SK-N-SH (cell line): ENCODE measurements around the gene FBXO10.

Experiments
- CHD2 ChIP-seq: fragments of 150-350 bp; IDR thresholded peaks from 2 replicates; pipeline ENCODE4 v1.6.1; 2018; ENCODE audit warnings: low read length; ENCODE audit not compliant: partially characterized antibody
- EP300 ChIP-seq, 2 experiments: IDR thresholded peaks; 2 replicates each; pipeline versions ENCODE4 v1.4.0 to v1.6.1; 2012; ENCODE audit warnings: borderline replicate concordance in 1 of 2, low read depth in 1 of 2, low read length in 1 of 2
- EZH2phosphoT487 ChIP-seq: fragments of 200-600 bp; sonication (generic); IDR thresholded peaks from 2 replicates; pipeline ENCODE4 v1.6.1; 2017; ENCODE audit warnings: low read depth, mixed run types, mild to moderate bottlenecking, antibody characterized with exemption, moderate library complexity, borderline replicate concordance
- NRF1 ChIP-seq: IDR thresholded peaks from 2 replicates; pipeline ENCODE4 v1.6.1; 2012; ENCODE audit warnings: low read depth, mild to moderate bottlenecking, low read length
- POLR2AphosphoS5 ChIP-seq: IDR thresholded peaks from 2 replicates; pipeline ENCODE4 v1.6.1; 2012; ENCODE audit warnings: low read depth, low read length
- RAD21 ChIP-seq: IDR thresholded peaks from 2 replicates; pipeline ENCODE4 v1.6.1; 2012; ENCODE audit warnings: mild to moderate bottlenecking, low read length
- RCOR1 ChIP-seq: fragments of 150-350 bp; IDR thresholded peaks from 2 replicates; pipeline ENCODE4 v1.6.1; 2017; ENCODE audit warnings: antibody characterized with exemption, low read length
- REST ChIP-seq: IDR thresholded peaks from 2 replicates; pipeline ENCODE4 v1.6.1; 2012; ENCODE audit warnings: mild to moderate bottlenecking, low read depth, low read length, moderate library complexity
- TAF1 ChIP-seq: IDR thresholded peaks from 2 replicates; pipeline ENCODE4 v1.6.1; 2012; ENCODE audit warnings: low read depth, mild to moderate bottlenecking, low read length, moderate library complexity, borderline replicate concordance
- YY1 ChIP-seq: IDR thresholded peaks from 2 replicates; pipeline ENCODE4 v1.4.0; 2012; ENCODE audit warnings: low read depth, mild to moderate bottlenecking
- ZBTB33 ChIP-seq: IDR thresholded peaks from 2 replicates; pipeline ENCODE4 v1.4.0; 2012; ENCODE audit warnings: low read depth, borderline replicate concordance
- TF ChIP-seq, protein P1 (sequence below): fragments of 200-600 bp; sonication (generic); IDR thresholded peaks from 2 replicates; pipeline ENCODE4 v1.6.1; 2017; ENCODE audit warnings: antibody characterized with exemption, mild to moderate bottlenecking, moderate library complexity
- TF ChIP-seq, protein P2 (sequence below): IDR thresholded peaks from 2 replicates; pipeline ENCODE4; 2012

DNA sequence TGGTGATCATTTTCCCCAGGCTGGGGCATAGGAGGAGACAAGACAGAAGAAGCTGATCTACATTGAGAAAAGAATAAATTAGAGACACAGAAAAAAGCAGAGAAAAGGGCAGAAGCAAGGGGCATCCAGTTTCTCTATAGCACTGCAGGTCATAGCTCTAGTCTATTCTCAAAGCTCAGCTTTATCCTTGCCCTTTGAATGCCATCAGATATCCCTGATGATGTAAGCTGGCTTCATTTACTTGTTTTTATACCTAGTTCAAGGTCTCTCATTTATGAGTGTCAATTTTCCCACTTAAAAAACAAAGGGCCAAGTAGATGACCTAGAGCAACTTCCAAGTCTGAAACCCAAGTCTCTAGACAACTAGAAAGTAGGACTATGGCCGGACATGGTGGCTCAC is 32.7 kb downstream of the FBXO10 start:
- TF ChIP-seq TAF1: no peak
- TF ChIP-seq, protein P1, sequence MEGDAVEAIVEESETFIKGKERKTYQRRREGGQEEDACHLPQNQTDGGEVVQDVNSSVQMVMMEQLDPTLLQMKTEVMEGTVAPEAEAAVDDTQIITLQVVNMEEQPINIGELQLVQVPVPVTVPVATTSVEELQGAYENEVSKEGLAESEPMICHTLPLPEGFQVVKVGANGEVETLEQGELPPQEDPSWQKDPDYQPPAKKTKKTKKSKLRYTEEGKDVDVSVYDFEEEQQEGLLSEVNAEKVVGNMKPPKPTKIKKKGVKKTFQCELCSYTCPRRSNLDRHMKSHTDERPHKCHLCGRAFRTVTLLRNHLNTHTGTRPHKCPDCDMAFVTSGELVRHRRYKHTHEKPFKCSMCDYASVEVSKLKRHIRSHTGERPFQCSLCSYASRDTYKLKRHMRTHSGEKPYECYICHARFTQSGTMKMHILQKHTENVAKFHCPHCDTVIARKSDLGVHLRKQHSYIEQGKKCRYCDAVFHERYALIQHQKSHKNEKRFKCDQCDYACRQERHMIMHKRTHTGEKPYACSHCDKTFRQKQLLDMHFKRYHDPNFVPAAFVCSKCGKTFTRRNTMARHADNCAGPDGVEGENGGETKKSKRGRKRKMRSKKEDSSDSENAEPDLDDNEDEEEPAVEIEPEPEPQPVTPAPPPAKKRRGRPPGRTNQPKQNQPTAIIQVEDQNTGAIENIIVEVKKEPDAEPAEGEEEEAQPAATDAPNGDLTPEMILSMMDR: no peak
- TF ChIP-seq EP300 (IDR thresholded peaks at IDR 0.05; ENCODE audit: borderline replicate concordance in 1 of 2, low read depth in 1 of 2, low read length in 1 of 2): no peak
- TF ChIP-seq ZBTB33: no peak
- TF ChIP-seq RAD21: no peak
- TF ChIP-seq, protein P2, sequence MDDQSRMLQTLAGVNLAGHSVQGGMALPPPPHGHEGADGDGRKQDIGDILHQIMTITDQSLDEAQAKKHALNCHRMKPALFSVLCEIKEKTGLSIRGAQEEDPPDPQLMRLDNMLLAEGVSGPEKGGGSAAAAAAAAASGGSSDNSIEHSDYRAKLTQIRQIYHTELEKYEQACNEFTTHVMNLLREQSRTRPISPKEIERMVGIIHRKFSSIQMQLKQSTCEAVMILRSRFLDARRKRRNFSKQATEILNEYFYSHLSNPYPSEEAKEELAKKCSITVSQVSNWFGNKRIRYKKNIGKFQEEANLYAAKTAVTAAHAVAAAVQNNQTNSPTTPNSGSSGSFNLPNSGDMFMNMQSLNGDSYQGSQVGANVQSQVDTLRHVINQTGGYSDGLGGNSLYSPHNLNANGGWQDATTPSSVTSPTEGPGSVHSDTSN: no peak
- TF ChIP-seq CHD2: no peak
- no peak for TF ChIP-seq REST
- no peak for TF ChIP-seq YY1
- TF ChIP-seq NRF1: no peak
- no peak for TF ChIP-seq RCOR1
- no peak for TF ChIP-seq POLR2AphosphoS5
- TF ChIP-seq EZH2phosphoT487: no peak
